Keratinocyte (primary cell): ENCODE measurements around the gene HMGB1.

Source experiments
- EZH2 ChIP-seq: IDR thresholded peaks from one replicate; pipeline ENCODE4 v1.6.1; 2012; ENCODE audit warnings: inconsistent platforms, mild to moderate bottlenecking, low read length, moderate library complexity
- TF ChIP-seq, protein P1 (sequence below), 3 experiments: IDR thresholded peaks in 1 of 3; conservative IDR thresholded peaks in 1 of 3; optimal IDR thresholded peaks in 1 of 3; 2 replicates in 2 of 3; 3 replicates in 1 of 3; pipeline versions ENCODE3 to v1.5.1; 2011; ENCODE audit warnings: low read length in 3 of 3, mild to moderate bottlenecking in 3 of 3, moderate library complexity in 2 of 3, control low read depth in 1 of 3, inconsistent platforms in 1 of 3; ENCODE audit not compliant: insufficient read depth in 2 of 3; ENCODE audit errors: extremely low read depth in 1 of 3

- TF ChIP-seq, protein P1, sequence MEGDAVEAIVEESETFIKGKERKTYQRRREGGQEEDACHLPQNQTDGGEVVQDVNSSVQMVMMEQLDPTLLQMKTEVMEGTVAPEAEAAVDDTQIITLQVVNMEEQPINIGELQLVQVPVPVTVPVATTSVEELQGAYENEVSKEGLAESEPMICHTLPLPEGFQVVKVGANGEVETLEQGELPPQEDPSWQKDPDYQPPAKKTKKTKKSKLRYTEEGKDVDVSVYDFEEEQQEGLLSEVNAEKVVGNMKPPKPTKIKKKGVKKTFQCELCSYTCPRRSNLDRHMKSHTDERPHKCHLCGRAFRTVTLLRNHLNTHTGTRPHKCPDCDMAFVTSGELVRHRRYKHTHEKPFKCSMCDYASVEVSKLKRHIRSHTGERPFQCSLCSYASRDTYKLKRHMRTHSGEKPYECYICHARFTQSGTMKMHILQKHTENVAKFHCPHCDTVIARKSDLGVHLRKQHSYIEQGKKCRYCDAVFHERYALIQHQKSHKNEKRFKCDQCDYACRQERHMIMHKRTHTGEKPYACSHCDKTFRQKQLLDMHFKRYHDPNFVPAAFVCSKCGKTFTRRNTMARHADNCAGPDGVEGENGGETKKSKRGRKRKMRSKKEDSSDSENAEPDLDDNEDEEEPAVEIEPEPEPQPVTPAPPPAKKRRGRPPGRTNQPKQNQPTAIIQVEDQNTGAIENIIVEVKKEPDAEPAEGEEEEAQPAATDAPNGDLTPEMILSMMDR (optimal IDR thresholded peaks at IDR 0.05 in 1 of 3, IDR thresholded peaks at IDR 0.05 in 1 of 3, conservative IDR thresholded peaks at IDR 0.05 in 1 of 3; ENCODE audit: extremely low read depth in 1 of 3, insufficient read depth in 2 of 3, low read length in 3 of 3), result no peak
- TF ChIP-seq EZH2, result no peak
Observed at GRCh38 chr13:30438286-30438685, 27.4 kb downstream of the HMGB1 start.
